Measurements from ENCODE around the gene C20orf144.

C20orf144 gene

DNA sequence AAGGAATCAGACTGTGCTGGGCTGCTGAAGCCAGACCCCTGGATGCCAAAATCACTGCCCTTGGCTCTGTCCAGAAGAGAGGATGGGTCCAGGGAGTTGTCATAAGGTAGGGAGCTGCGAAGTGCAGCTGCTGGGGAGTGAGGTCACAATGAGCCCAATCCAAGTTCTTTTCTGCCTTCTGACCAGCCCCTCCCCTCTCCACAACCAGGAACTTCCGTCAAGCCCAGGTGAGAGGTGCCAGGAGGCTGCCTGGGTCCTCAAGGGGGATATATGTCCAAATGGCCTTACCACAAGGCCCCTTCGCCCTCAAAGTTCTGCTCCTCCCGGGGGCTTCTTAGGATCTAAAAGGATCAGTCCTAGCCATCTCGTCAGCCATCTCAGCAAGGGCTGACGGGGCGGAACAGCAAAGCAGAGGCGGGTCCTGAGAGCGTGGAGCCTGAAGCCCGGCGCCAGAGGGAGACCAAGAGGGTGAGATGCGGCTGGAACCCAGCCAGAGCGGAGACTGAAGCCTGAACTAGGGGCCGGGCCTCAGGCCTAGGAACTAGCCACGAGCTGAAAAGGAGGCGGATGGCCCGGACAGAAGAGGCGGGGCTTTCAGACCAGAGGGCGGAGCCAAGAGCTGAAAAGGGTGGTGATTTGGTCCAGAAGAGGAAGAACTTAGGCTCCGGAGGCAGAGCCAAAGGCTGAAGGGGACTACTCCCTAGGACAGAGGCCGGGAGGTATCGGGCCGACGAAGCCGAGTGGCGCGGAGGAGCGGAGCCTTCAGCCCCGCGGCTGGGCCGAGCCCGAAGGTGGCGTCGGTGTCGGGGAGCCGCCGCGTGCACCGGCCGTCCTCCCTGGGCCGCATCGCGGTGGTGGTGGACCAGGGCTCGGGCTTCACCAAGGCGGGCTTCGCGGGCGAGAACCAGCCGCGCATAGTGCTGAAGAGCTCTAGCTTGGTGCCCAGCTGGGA lies 4.4 kb downstream of the C20orf144 start, which contains the start of gene ACTL10:
Gene ACTL10 (plus strand): TSS at position 651 of the 952 bp plus-strand sequence. CDS start 555 bp downstream, outside the sequence.
- DNase-seq (ENCODE audit: low spot score) = peak; percentile 97

DNA sequence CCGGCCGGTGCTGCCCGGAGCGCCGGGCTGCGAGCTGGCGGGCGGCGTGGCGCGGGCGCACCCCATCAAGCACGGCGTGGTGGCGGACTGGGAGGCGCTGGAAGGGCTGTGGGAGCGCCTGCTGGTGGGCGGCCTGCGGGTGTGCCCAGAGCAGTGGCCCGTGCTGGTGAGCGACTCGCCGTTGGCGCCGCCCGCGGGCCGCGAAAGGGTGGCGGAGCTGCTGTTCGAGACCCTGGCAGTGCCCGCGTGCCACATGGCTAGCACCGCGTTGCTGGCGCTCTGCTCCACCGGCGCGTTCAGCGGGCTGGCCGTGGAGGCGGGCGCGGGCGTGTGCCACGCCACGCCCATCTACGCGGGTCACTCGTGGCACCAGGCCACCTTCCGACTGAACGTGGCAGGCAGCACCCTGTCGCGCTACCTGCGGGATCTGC lies 5.1 kb downstream of the C20orf144 start:
- DNase-seq (ENCODE audit: low spot score) = peak; percentile 54

DNA sequence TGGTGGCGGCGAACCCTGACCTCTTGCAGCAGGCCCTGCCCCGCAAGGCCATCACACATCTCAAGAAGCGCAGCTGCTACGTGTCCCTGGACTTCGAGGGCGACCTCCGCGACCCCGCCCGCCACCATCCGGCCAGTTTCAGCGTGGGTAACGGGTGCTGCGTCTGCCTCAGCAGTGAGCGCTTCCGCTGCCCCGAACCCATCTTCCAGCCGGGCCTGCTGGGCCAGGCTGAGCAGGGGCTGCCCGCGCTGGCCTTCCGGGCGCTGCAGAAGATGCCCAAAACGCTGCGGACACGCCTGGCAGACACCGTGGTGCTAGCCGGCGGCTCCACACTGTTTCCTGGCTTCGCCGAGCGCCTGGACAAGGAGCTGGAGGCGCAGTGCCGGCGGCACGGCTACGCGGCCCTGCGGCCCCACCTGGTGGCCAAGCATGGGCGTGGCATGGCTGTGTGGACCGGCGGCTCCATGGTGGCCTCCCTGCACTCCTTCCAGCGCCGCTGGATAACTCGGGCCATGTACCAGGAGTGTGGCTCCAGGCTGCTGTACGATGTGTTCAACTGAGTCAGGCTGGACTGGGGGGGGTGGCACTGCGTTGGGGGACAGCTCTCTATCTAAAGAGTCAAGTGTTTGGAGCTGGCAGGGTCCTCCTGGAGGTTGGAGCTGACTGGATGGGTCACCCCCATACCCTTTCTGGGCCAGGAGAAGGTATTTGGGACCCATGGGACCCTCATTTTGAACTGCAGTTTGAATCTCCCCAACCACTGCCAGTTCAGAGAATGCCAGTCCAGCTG lies 5.7 kb downstream of the C20orf144 start:
- peak; percentile 90 for DNase-seq (ENCODE audit: low spot score)

DNA sequence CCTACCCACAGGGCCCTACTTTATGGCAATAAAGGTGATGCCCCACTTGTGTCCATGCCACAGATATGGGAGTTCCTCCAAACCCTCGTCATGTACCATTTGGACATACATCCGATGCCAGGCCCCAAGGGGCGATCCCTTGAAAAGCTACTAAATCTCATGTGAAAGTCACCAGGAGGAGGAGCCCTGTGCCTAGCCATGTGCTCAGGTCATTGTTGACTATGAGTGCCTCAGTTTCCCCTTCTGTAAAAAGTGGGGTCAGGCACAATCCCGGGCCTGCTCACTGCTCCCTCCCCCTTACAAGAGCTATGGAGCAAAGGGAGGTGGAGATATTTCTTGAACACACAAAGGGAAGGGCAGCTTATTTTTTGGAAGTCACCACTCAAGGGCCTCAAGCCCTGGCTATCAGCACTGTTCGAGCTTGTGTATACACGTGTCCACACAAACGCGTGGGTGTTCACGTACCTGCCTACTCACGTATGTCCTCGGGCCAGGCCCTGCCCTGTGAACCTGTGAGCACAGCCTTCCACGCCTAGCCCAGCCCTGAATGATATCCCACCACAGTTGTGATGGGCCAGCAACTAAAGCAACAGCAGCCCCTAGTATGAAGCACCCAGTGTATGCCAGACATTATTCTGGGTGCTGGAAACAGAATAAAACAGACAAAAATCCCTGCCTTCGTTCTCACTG lies 6.5 kb downstream of the C20orf144 start:
- DNase-seq (ENCODE audit: low spot score) = no peak

DNA sequence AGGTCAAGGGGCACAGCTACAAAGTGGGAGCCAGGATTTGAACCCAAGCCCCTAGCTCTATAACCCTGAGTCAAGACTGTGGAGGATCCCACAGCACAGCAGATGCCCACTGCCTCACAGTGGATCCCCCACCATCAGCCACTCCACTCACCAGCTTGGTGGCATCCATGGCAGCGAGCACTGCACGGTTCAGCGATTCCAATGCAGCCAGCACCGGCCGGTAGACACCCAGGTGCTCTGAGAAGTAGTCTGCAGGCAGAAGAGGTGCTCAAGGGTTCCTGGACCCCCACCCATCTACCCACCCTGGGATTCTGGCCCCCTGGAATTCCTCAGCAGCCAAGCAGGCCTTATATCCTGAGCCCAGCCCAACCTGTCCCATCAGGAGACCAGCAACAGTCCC lies 7.1 kb downstream of the C20orf144 start:
- no peak for DNase-seq (ENCODE audit: low spot score)

DNA sequence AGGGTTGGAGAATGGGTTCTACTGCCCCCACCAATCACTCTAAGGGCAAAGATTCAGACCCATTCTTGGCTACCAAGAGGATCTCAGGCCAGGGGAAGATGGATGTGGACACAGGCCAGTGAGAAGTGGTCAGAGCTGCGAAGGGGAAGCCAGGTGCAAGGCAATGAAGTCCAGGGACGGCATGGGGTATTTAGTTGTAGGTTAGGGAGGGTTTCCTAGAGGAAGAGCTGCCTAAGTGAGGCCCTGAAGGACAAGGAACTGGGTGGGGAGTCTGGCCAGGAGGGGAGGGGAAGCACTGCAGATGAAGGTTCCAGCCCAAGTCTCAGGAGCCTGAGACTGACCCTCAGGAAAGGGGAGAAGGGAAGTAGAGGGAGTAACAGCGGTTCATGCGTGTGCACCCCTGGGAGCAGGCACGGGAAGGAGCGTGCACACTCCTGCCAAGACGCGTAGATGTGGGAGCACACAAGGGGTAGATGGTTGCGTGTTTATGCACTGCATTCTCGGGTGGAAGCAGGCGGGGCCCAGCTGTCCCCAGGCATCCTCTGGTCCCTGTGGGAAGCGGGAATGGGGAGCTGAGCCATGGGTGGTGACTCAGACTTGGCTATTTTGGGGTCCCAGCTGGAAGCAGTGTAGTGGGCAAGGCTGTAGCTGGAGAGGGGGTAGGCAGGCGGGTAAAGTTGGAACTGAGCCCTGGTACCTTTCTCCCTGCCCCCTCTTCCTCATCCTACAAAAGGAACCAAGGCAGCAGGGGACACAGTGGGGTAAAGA lies 7.9 kb downstream of the C20orf144 start:
- no peak for DNase-seq (ENCODE audit: low spot score)

DNA sequence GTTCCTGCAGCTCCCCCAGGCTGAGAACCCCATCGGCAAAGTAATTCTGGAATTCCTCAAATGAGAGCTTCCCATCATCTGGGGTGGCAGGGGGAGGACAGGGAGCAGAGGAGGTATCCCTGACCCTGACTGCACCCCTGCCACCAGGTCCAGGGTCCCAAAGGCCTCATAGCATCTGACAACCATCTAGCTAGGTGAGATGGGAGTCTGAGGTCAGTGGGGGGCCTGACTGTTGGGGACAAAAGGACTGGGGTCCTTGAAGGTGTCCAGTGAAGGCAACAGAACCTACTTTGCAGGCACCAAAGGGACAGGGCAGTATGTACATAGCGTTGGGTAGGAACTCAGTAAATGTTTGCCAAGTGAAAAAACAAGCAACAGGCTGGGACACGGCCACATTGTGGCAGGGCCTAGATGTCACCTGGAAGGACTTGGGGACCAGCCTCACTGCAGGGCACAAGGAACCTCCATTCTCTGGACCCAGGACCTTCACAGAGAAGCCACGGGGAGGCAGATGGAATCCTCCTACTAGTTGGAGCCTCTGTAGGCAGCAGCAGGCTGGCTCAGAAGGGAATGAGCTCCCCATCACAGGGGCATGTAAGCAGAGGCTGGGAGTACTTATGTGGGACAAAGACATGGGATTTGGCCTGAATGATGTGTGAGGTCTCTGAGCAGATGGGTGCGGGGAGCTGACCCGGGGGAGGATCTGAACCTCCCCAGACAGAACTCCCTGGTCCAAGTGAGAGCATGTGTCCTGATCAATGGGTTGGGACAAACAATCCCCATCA lies 8.8 kb downstream of the C20orf144 start:
- DNase-seq (ENCODE audit: low spot score) = no peak

DNA sequence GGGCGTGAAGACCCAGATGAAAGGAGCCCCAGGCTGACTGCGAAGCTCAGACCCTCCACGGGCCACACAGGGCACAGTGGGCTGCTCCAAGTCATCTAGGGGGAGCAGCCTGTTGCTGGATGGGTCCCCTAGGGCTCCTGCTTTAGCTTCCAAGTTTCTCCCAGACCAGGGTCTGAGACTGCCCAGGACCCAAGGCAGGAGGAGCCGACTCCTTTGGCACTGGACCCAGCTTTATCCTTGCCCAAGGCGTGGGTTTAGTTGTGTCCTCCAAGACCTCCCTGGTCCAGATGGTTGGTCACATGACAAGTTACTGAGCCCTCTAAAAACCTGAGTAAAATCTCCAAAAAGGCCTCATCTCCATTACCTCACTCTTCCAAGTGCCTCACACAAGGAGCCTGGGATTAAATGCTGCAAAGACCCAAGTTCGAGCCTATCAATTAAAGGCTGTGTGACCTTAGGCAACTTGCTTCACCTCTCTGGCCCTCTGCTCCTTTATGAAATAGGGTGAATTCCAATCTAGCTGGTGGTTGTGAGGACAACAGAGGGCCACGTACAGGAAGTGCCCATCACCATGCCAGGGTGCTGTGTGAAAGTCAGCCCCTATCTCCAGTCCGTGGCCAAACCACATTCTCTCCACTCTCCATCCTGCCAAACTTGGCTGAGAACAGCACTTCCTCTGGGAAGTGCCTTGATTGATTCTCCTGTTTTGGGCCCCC lies 9.6 kb downstream of the C20orf144 start:
- DNase-seq (ENCODE audit: low spot score) = no peak

DNA sequence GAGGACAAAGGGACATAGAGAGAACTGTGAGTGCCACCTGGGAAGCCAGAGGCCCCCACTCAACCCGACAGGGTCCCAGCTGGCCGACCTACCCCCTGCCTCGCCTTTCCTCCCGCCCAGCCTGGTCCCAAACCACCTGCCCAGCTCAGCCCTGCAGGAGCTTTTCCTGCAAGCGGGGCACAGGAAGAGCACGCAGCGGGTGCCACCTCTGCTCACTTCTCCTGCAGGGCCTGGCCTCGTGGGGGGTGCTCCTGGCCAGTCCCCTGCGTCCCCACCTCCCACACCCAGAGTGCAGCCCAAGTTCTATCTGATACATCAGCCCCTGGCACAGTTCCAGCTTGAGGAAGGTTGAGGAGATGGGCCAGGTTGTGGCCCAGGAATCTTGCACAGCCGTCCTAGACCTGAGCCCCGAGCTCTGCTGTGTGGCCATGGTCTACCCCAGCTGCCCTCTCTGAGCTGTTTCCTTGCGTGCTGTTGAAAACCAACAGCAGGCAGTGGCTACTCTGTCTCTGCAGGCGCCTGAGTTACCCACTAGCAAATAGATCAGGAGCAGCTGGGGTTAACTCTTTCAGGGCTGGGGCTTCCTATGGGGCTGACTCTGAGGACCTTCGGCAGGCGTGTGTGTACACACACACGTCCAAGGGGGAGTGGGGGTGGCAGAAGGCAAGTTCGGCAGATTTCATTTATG lies 10.4 kb downstream of the C20orf144 start:
- no peak for DNase-seq (ENCODE audit: low spot score)

DNA sequence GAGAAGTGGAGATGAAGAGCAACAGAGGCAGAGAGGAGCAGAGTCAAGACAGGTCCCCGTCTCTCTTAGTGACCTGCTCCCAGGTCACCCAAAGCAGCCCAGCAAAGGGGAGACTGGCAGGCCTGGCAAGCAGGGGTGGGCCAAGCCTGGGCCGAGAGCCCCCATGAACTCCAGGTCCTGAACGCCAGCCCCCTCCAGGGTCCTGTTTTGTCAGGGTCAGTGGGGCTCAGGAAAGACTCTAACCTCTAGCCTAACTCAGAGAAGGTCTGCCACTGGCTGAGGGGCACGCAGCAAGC lies 10.9 kb downstream of the C20orf144 start:
- DNase-seq (ENCODE audit: low spot score) = no peak

DNA sequence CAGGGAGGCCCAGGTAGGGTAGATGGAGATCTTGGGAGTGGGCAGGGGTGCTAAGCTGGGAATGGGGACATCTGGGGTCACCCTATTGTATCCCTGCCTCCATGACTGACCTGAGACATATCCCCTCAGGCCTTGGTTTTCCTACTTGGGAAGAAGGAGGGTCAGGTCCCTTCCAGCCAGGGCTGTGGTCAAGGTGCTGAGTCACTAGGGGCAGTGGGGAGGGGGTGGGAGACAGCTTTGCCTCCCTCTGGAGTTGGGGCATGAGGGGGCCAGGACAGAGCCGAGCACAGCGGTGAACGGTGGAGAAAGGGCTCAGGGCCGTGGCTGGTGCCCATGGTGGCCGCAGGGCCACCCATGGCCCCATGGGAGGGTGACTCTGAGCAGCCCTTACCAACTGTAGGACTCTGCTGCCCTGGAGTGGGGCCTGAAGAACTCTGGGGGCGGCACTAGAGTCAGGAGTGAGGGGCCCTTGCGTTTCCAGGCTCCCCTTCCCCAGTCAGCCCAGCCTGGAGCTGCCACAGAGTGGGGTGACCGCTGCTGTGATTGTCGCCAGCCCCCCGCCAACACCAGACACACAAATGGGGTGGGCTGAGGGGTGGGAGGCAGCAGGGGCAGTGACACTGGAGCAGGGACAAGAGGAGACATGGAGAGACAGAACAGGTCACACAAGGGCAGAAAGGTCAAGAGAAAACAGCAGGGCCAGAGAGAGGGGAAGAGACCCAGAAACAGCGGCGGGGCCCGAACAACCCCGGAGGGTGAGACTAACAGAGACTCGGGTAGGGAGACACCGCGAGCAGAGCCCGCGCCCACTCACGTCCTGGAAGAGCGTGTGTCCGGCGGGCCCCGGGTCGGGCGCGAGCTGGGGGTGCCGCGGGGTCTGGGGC lies 11.5 kb downstream of the C20orf144 start:
- peak; percentile 22 for DNase-seq (ENCODE audit: low spot score)

DNA sequence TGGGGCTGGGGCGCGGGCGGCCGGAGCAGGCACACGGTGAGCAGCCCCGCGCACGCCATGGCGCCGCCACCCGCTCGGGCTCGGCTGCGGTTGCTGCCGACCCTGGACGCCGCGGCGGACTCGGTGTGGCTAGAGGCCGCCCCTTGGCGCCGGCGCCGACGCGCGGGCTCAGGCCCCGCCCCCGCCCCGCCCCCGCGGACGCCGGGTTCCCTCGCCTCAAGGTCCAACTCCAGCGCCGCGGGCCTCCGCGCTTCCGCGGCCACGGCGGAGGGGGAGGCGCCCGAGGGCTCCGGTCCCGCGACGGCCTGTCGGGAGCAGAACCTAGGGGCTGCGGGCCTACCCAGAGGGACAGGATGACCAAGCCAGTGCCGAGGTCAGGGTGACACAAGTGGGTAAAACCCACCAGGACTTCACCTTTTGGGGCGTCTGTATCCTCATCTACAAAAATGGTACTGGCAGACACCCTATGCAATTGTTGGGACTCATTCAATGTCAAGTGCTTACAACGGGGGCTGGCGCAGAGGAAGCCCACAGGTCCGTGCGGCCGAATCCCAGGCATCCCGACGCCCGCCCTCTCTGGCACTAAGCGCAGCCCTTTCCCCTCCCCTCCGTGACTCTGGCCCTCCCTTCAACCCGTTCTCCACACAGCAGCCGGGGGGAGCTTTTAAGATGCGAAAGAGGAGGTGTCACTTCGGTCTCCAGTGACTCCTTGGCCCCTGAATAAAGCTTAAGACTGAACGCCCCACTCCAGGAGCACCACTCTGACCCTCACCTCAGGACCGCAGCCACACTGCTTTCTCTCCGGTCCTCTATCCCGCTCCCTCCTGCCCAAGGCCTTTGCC lies 12.4 kb downstream of the C20orf144 start, which contains the start of gene NECAB3:
Gene NECAB3 (minus strand): TSS at position 135 of the 842 bp plus-strand sequence. CDS start 76 bp downstream, at position 59.
- DNase-seq (ENCODE audit: low spot score) = peak; percentile 95

DNA sequence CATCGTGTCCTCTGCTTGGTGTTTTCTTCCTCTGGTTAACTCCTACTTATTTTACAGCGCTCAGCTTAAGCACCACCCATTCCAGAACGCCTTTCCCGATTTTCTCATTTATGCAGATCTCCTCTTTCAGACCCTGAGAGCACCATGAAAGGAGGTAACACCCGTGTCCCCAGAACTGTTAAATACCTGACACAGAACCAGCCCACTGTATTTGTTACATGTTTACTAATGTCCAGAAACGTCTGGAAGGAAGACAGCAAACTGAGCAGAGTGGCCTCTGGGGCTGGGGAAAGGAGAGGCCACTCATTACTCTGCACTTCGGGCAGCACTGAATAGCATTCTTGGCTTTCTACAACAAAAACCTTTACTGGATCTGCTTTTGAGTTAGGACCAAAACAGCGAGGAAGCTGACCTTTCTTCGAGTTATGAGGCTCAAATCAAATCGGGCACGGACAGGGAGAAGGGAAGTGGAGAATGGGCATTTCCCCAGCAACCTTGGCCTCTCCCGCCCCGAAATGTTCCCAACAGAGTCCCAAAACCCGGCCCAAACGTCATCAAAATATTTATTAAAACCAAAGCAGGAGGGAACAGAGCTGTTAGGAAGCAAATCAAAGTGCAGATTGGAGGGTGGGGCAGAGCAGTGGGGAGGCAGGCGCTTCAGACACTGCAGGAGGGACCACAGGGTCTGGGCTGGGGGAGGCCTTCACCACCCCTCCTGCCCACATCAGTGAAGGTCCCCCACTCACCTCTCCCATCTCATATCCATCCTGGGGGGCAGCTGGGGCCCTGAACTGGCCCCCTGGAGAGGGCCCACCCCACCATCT lies 13.2 kb downstream of the C20orf144 start:
- DNase-seq (ENCODE audit: low spot score) = no peak

DNA sequence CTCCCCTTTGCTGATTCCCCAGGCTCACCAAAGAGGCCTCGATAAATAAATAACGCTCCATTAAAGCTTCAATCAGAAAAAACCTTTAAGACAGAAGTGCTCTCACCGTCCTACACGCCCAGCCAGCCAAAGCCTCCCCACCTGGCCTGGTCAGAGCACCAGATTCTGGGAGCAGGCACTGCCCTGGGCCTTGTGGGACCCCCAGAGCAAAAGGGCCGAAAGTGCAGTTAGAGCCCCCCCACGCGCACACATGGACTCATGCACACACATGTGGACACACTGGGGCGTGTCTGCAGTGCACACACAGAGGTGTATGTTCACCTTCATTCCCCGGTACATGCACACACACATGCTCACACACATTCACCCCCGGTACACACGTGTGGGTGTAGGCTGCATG lies 14.0 kb downstream of the C20orf144 start:
- no peak for DNase-seq (ENCODE audit: low spot score)

DNA sequence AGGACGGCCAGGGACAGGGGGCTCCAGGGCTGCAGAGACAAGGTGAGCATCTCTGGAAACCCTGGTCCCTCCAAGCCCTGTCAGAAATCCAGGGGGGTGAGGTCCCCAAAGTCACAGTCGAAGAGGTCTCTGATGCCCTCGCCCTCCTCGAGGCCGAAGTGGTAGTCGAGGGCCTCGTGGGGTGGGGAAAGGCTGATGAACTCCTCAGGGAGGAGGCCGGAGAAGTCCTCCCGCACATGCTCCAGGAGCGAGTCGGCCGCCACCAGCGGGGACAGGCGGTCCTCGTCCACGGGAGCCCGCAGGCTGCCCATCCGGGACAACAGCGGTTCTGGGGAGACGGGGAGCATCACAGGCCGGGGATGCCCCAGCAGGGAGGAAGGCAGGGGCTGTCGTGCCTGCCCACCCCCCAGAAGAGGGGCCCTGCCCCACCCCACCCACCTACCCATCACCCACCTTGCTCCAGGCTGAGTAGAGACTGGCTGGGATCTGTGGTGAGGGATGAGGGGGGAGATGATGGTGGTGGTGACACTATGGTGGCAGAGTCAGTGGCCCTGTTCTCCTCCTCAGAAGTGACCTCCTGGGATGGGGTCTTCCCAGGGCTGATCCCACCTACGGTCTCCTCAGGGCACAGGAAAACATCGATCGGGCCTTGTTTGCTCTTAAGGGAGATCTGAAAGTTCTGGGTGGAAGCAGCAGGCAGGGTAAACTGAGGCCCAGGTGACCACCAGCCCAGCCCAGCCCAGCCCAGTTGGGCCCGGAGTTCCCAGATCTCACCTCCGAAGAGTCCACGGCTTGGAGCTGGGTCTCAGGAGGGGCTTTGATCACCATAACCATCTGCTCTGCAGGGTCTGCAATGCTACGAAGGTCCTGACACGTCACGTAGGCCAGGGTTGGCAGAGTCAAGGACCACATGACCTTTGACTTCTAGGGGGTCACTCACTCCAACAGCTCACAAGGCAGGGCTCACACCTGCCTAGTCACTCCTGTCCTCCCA lies 14.8 kb downstream of the C20orf144 start:
- DNase-seq (ENCODE audit: low spot score) = no peak

All from GM03348 (cell line).